ENCODE data around the gene GH2. TPM values are rescaled to one million over a fixed set of nuclear protein-coding genes. Genes with fewer than 3 reads are reported as not detected.

Gene GH2
- polyA plus RNA-seq, 1 donor from 2014 or later, result not detected

- H3F3A ChIP-seq (ENCODE audit: insufficient read depth, low read length, poor library complexity, severe bottlenecking), result no peaks in the 10 kb centered on the region
- H2AFZ ChIP-seq (ENCODE audit: low read depth, low read length), result no peak overlapping the region
- no peaks in the 10 kb centered on the region for H3K27me3 ChIP-seq (ENCODE audit: insufficient read depth, low read depth, low read length)
- H3K4me3 ChIP-seq (ENCODE audit: low read length), result no peak overlapping the region
- H3K4me2 ChIP-seq (ENCODE audit: low read length), result no peak overlapping the region
- no peaks in the 10 kb centered on the region for H3K9me3 ChIP-seq (ENCODE audit: low read length)
- TF ChIP-seq SMC3 (conservative IDR thresholded peaks at IDR 0.05; ENCODE audit: poor library complexity) (no peak), TAF1 (IDR thresholded peaks at IDR 0.05; ENCODE audit: low read depth) (no peak), CTCF (IDR thresholded peaks at IDR 0.05; ENCODE audit: poor library complexity, severe bottlenecking) (no peak), EP300 (conservative IDR thresholded peaks at IDR 0.05; ENCODE audit: poor library complexity, severe bottlenecking) (no peak), MXI1 (conservative IDR thresholded peaks at IDR 0.05; ENCODE audit: poor library complexity, severe bottlenecking) (no peak), REST (IDR thresholded peaks at IDR 0.05; ENCODE audit: borderline replicate concordance) (no peak), POLR2AphosphoS5 (IDR thresholded peaks at IDR 0.05) (no peak), EZH2 (IDR thresholded peaks at IDR 0.05; ENCODE audit: borderline replicate concordance, insufficient read depth, low read length, poor library complexity, severe bottlenecking) (no peak), RAD21 (conservative IDR thresholded peaks at IDR 0.05) (no peak)
- no peaks in the 10 kb centered on the region for H3K36me3 ChIP-seq (ENCODE audit: insufficient read depth, low read length)
- H4K20me1 ChIP-seq (ENCODE audit: insufficient read depth), result no peaks in the 10 kb centered on the region
- H3K27ac ChIP-seq (ENCODE audit: low read length), result no peak overlapping the region
- H3K9me2 ChIP-seq (ENCODE audit: insufficient read depth, low read length), result no peaks in the 10 kb centered on the region
- peaks cover 9% of the 10 kb centered on the region for H3K79me2 ChIP-seq (replicated peaks; ENCODE audit: insufficient read depth, low read length)
- no peak overlapping the region for H3K9ac ChIP-seq (ENCODE audit: low read length)
Measured at GRCh38 chr17:63833741-63834373, 47.9 kb downstream of the GH2 start.

- Histone ChIP-seq H3K9me3 (ENCODE audit: low read length) (no peaks in the 10 kb centered on the region), H3K9me2 (ENCODE audit: insufficient read depth, low read length) (no peaks in the 10 kb centered on the region), H4K20me1 (ENCODE audit: insufficient read depth) (no peaks in the 10 kb centered on the region), H3F3A (ENCODE audit: insufficient read depth, low read length, poor library complexity, severe bottlenecking) (peaks cover 1% of the 10 kb centered on the region), H3K4me2 (ENCODE audit: low read length) (no peak overlapping the region), H3K36me3 (ENCODE audit: insufficient read depth, low read length) (no peaks in the 10 kb centered on the region), H3K9ac (ENCODE audit: low read length) (no peak overlapping the region), H3K27me3 (ENCODE audit: insufficient read depth, low read depth, low read length) (no peaks in the 10 kb centered on the region), H3K27ac (ENCODE audit: low read length) (no peak overlapping the region), H2AFZ (ENCODE audit: low read depth, low read length) (no peak overlapping the region), H3K79me2 (replicated peaks; ENCODE audit: insufficient read depth, low read length) (peaks cover 15% of the 10 kb centered on the region), H3K4me3 (ENCODE audit: low read length) (no peak overlapping the region)
- TF ChIP-seq REST (IDR thresholded peaks at IDR 0.05; ENCODE audit: borderline replicate concordance) (no peak), CTCF (IDR thresholded peaks at IDR 0.05; ENCODE audit: poor library complexity, severe bottlenecking) (no peak), EZH2 (IDR thresholded peaks at IDR 0.05; ENCODE audit: borderline replicate concordance, insufficient read depth, low read length, poor library complexity, severe bottlenecking) (no peak), RAD21 (conservative IDR thresholded peaks at IDR 0.05) (no peak)
Measured at GRCh38 chr17:63833026-63833740, 48.6 kb downstream of the GH2 start.

Measured in neural cell (in vitro differentiated cells).